GM20000 (cell line): ENCODE data around the gene UTS2.

Experiments
- DNase-seq: peaks from one replicate; pipeline ENCODE4 v3.0.0; 2012; ENCODE audit warnings: low spot score
- TF ChIP-seq, protein P1 (sequence below): IDR thresholded peaks from 2 replicates; pipeline ENCODE4 v1.5.1; 2012; ENCODE audit warnings: mild to moderate bottlenecking, control low read depth; ENCODE audit errors: extremely low read depth, missing control alignments

Gene UTS2

DNA sequence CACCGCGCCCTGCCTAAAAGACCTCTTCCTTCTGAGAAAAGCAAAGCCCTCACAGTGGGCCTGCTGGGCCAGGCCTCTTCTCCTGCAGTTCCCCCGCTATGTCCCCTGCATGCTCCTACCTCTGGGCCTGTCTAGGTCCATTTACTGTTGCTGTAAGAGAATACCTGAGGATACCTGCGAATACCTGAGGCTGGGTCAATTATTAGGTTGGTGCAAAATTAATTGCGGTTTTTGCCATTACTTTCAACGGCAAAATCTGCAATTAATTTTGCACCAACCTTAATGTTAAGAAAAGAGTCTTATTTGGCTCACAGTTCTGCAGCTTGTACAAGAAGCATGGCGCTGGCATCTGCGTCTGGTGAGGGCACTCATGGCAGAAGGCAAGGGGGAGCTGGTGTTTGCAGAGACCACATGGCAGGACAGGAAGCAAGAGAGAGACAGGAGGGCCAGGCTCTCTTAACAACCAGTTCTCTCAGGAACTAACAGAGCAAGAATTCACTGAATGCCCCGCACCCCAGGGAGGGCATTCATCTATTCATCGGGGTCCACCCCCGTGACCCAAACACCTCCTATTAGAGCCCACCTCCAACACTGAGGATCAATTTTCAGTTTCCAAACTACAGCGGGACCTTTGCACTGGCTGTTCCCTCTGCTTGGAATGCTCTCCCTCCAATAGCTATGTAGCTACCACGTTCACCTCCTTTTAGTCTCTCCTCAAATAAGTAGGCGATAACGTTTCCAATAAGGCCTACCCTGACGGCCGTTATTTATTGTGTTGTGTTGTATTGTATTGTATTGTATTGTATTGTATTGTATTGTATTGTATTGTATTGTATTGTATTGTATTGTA is 9.6 kb upstream of the UTS2 start:
- TF ChIP-seq, protein P1, sequence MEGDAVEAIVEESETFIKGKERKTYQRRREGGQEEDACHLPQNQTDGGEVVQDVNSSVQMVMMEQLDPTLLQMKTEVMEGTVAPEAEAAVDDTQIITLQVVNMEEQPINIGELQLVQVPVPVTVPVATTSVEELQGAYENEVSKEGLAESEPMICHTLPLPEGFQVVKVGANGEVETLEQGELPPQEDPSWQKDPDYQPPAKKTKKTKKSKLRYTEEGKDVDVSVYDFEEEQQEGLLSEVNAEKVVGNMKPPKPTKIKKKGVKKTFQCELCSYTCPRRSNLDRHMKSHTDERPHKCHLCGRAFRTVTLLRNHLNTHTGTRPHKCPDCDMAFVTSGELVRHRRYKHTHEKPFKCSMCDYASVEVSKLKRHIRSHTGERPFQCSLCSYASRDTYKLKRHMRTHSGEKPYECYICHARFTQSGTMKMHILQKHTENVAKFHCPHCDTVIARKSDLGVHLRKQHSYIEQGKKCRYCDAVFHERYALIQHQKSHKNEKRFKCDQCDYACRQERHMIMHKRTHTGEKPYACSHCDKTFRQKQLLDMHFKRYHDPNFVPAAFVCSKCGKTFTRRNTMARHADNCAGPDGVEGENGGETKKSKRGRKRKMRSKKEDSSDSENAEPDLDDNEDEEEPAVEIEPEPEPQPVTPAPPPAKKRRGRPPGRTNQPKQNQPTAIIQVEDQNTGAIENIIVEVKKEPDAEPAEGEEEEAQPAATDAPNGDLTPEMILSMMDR = no peak

DNA sequence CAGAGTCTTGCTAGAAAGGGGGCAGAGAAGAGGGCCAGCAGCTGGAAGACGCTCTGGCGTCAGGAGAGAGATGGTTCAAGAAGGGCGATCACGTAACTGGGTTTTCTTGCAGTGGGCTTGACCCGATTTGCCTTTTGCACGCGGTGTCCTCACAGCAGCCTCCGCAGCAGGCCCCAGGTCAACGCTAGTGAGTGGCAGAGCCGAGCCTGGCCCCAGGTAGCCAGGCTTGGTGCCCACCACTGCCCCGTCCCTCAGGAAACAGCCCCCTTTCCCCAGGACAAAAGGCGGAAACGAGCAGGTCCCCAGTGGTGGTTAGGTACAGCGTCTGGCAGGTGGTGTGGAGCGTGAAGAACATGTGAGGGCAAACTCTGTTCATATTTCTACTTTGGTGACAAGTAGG is 8.6 kb upstream of the UTS2 start:
- DNase-seq = no peak
- TF ChIP-seq, protein P1 = no peak

More for the DNA sequence above, 9.6 kb upstream of the UTS2 start:
- no peak for DNase-seq

DNA sequence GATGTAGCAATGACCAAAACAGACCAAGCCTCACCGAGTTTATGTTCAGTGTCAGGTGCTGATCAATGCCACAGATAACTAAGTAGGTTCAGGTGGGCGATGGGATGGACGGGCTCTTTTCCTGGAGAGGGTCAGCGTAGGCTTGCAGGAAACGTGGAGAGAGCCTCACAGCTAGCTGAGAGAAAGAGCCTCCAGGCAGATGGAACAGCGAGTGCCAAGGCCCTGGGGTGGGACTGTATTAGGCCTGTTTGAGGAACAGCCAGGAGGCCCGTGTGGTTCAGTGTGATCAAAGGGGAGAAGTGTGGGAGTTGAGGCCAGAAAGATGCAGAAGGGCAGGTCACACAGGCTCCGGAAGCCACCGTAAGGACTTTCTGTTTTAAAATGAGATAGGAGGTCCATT is 7.3 kb upstream of the UTS2 start:
- DNase-seq = no peak
- TF ChIP-seq, protein P1 = no peak

DNA sequence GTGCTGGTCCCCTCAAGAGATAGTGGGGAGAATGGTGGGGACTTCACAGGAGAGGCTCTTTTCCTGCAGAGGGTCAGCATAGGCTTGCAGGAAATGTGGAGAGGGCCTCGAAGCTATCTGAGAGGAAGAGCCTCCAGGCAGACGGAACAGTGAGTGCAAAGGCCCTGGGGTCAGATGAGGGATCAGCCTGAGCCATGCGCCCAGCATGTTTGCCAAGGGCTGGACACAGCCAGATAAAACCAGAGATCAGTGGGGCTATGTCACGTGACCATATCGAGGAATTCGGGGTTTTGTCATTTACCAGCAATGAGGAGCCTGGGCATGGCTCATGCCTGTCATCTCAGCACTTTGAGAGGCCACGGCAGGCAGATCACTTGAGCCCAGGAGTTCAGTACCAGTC is 6.5 kb upstream of the UTS2 start:
- TF ChIP-seq, protein P1 = no peak
- DNase-seq = no peak

DNA sequence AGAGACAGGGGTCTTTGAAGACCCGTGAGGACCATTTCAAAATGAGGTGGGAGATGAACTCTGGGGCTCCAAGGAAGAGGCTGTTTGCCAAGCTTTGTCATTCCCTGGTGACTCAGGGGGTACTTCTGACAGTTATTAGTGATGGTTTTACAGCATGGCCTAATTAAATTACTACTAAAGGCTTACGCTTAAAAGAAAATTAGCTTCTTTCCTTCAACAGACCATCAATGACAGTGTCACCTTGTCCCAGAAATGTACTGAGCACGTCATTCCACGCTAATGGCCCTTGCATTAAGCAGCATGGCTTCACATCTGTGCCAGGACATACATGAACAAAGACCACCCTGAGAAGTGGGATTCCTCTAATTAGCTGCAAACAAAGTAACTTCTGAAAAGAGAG is 5.1 kb upstream of the UTS2 start:
- DNase-seq = no peak
- TF ChIP-seq, protein P1 = no peak

DNA sequence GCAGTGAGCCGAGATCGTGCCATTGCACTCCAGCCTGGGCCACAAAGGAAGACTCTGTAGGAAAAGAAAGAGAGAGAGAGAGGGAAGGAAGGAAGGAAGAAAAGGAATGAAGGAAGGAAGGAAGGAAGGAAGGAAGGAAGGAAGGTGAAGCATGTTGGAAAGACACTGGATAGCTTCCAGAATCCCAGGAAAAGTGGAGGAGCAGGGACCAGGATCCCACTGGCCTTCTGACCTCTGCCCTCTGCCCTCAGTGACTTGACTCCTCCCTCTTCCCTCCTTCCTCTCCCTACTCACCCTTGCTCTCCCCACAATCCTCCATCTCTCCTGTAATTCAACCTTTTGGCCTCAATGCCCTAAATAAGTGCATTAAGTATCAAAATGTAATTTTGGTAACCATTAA is 4.1 kb upstream of the UTS2 start:
- TF ChIP-seq, protein P1 = no peak
- no peak for DNase-seq

GRCh38 chr1:7856345-7856744 is 3.5 kb upstream of the UTS2 start:
- TF ChIP-seq, protein P1 = peak; percentile 9
- peak; percentile 47 for DNase-seq
